Measurements from ENCODE around the gene PTCHD4. TPM values are rescaled to one million over a fixed set of nuclear protein-coding genes. Genes with fewer than 3 reads are reported as not detected.

The PTCHD4 gene
- total RNA-seq, result 0.52 TPM

GRCh38 chr6:48111143-48111506, at the start of gene PTCHD4:
Gene PTCHD4, minus strand, starts transcription at chr6:48111197. Its CDS starts 42,240 bp downstream, at chr6:48068957.
- Histone ChIP-seq H3K36me3 (ENCODE audit: control insufficient read depth in 3 of 3, insufficient read depth in 3 of 3, low read length in 3 of 3) (no peaks in the 10 kb centered on the region), H3K4me3 (ENCODE audit: low read length in 3 of 3) (peak within 1 kb of the TSS; percentile 11 to 37 (median 26)), H3K27ac (ENCODE audit: low read depth, low read length) (peak within 1 kb of the TSS; percentile 25), H3K27me3 (ENCODE audit: control insufficient read depth in 3 of 3, insufficient read depth in 3 of 3, low read length in 3 of 3) (no peaks in the 10 kb centered on the region), H3K9ac (ENCODE audit: low read depth in 1 of 3, low read length in 3 of 3) (no peak within 1 kb of the TSS), H3K9me3 (ENCODE audit: control insufficient read depth in 3 of 3, low read length in 3 of 3) (no peaks in the 10 kb centered on the region), H3K4me1 (ENCODE audit: control insufficient read depth in 3 of 3, insufficient read depth in 3 of 3, low read length in 3 of 3) (peaks cover 0 to 3% (median 0%) of the 10 kb centered on the region in 3 donors)

- Histone ChIP-seq H3K36me3 (ENCODE audit: control insufficient read depth in 3 of 3, insufficient read depth in 3 of 3, low read length in 3 of 3) (no peaks in the 10 kb centered on the region), H3K9me3 (ENCODE audit: control insufficient read depth in 3 of 3, low read length in 3 of 3) (peaks cover 0 to 2% (median 0%) of the 10 kb centered on the region in 3 donors), H3K27me3 (ENCODE audit: control insufficient read depth in 3 of 3, insufficient read depth in 3 of 3, low read length in 3 of 3) (no peaks in the 10 kb centered on the region), H3K27ac (ENCODE audit: low read depth, low read length) (no peak overlapping the region), H3K4me1 (ENCODE audit: control insufficient read depth in 3 of 3, insufficient read depth in 3 of 3, low read length in 3 of 3) (no peaks in the 10 kb centered on the region), H3K4me3 (ENCODE audit: low read length in 3 of 3) (no peak overlapping the region), H3K9ac (ENCODE audit: low read depth in 1 of 3, low read length in 3 of 3) (no peak overlapping the region)
Observed at GRCh38 chr6:48151142-48151541, 40.1 kb upstream of the PTCHD4 start.

- H3K9me3 ChIP-seq (ENCODE audit: control insufficient read depth in 3 of 3, low read length in 3 of 3), result peaks cover 0 to 2% (median 0%) of the 10 kb centered on the region in 3 donors
- H3K27ac ChIP-seq (ENCODE audit: low read depth, low read length), result no peak overlapping the region
- no peak overlapping the region for H3K9ac ChIP-seq (ENCODE audit: low read depth in 1 of 3, low read length in 3 of 3)
- no peaks in the 10 kb centered on the region for H3K4me1 ChIP-seq (ENCODE audit: control insufficient read depth in 3 of 3, insufficient read depth in 3 of 3, low read length in 3 of 3)
- H3K36me3 ChIP-seq (ENCODE audit: control insufficient read depth in 3 of 3, insufficient read depth in 3 of 3, low read length in 3 of 3), result no peaks in the 10 kb centered on the region
- H3K4me3 ChIP-seq (ENCODE audit: low read length in 3 of 3), result no peak overlapping the region
- H3K27me3 ChIP-seq (ENCODE audit: control insufficient read depth in 3 of 3, insufficient read depth in 3 of 3, low read length in 3 of 3), result no peaks in the 10 kb centered on the region
Observed at GRCh38 chr6:48150701-48151100, 39.7 kb upstream of the PTCHD4 start.

- Histone ChIP-seq H3K9me3 (ENCODE audit: control insufficient read depth in 3 of 3, low read length in 3 of 3) (no peaks in the 10 kb centered on the region), H3K4me1 (ENCODE audit: control insufficient read depth in 3 of 3, insufficient read depth in 3 of 3, low read length in 3 of 3) (no peaks in the 10 kb centered on the region), H3K36me3 (ENCODE audit: control insufficient read depth in 3 of 3, insufficient read depth in 3 of 3, low read length in 3 of 3) (no peaks in the 10 kb centered on the region), H3K9ac (ENCODE audit: low read depth in 1 of 3, low read length in 3 of 3) (no peak overlapping the region), H3K27me3 (ENCODE audit: control insufficient read depth in 3 of 3, insufficient read depth in 3 of 3, low read length in 3 of 3) (no peaks in the 10 kb centered on the region), H3K27ac (ENCODE audit: low read depth, low read length) (no peak overlapping the region), H3K4me3 (ENCODE audit: low read length in 3 of 3) (no peak overlapping the region)
Observed at GRCh38 chr6:48147051-48147450, 36.1 kb upstream of the PTCHD4 start.

GRCh38 chr6:48144021-48144420, 33.0 kb upstream of the PTCHD4 start:
- Histone ChIP-seq H3K4me1 (ENCODE audit: control insufficient read depth in 3 of 3, insufficient read depth in 3 of 3, low read length in 3 of 3) (no peaks in the 10 kb centered on the region), H3K4me3 (ENCODE audit: low read length in 3 of 3) (no peak overlapping the region), H3K9ac (ENCODE audit: low read depth in 1 of 3, low read length in 3 of 3) (no peak overlapping the region), H3K27ac (ENCODE audit: low read depth, low read length) (no peak overlapping the region), H3K36me3 (ENCODE audit: control insufficient read depth in 3 of 3, insufficient read depth in 3 of 3, low read length in 3 of 3) (no peaks in the 10 kb centered on the region), H3K27me3 (ENCODE audit: control insufficient read depth in 3 of 3, insufficient read depth in 3 of 3, low read length in 3 of 3) (no peaks in the 10 kb centered on the region), H3K9me3 (ENCODE audit: control insufficient read depth in 3 of 3, low read length in 3 of 3) (no peaks in the 10 kb centered on the region)

- Histone ChIP-seq H3K4me3 (ENCODE audit: low read length in 3 of 3) (no peak overlapping the region), H3K9me3 (ENCODE audit: control insufficient read depth in 3 of 3, low read length in 3 of 3) (no peaks in the 10 kb centered on the region), H3K27ac (ENCODE audit: low read depth, low read length) (no peak overlapping the region), H3K4me1 (ENCODE audit: control insufficient read depth in 3 of 3, insufficient read depth in 3 of 3, low read length in 3 of 3) (no peaks in the 10 kb centered on the region), H3K27me3 (ENCODE audit: control insufficient read depth in 3 of 3, insufficient read depth in 3 of 3, low read length in 3 of 3) (no peaks in the 10 kb centered on the region), H3K36me3 (ENCODE audit: control insufficient read depth in 3 of 3, insufficient read depth in 3 of 3, low read length in 3 of 3) (no peaks in the 10 kb centered on the region), H3K9ac (ENCODE audit: low read depth in 1 of 3, low read length in 3 of 3) (no peak overlapping the region)
Observed at GRCh38 chr6:48141975-48142374, 31.0 kb upstream of the PTCHD4 start.

- Histone ChIP-seq H3K4me1 (ENCODE audit: control insufficient read depth in 3 of 3, insufficient read depth in 3 of 3, low read length in 3 of 3) (no peaks in the 10 kb centered on the region), H3K36me3 (ENCODE audit: control insufficient read depth in 3 of 3, insufficient read depth in 3 of 3, low read length in 3 of 3) (no peaks in the 10 kb centered on the region), H3K9me3 (ENCODE audit: control insufficient read depth in 3 of 3, low read length in 3 of 3) (no peaks in the 10 kb centered on the region)
Observed at GRCh38 chr6:48139818-48140614, 29.0 kb upstream of the PTCHD4 start.

GRCh38 chr6:48136856-48137255, 25.9 kb upstream of the PTCHD4 start:
- Histone ChIP-seq H3K9me3 (ENCODE audit: control insufficient read depth in 3 of 3, low read length in 3 of 3) (no peaks in the 10 kb centered on the region), H3K9ac (ENCODE audit: low read depth in 1 of 3, low read length in 3 of 3) (no peak overlapping the region), H3K27ac (ENCODE audit: low read depth, low read length) (no peak overlapping the region), H3K4me3 (ENCODE audit: low read length in 3 of 3) (no peak overlapping the region), H3K36me3 (ENCODE audit: control insufficient read depth in 3 of 3, insufficient read depth in 3 of 3, low read length in 3 of 3) (no peaks in the 10 kb centered on the region), H3K4me1 (ENCODE audit: control insufficient read depth in 3 of 3, insufficient read depth in 3 of 3, low read length in 3 of 3) (no peaks in the 10 kb centered on the region), H3K27me3 (ENCODE audit: control insufficient read depth in 3 of 3, insufficient read depth in 3 of 3, low read length in 3 of 3) (no peaks in the 10 kb centered on the region)

More at GRCh38 chr6:48139818-48140614, 29.0 kb upstream of the PTCHD4 start:
- no peak overlapping the region for H3K4me3 ChIP-seq (ENCODE audit: low read length in 3 of 3)
- no peak overlapping the region for H3K9ac ChIP-seq (ENCODE audit: low read depth in 1 of 3, low read length in 3 of 3)
- no peak overlapping the region for H3K27ac ChIP-seq (ENCODE audit: low read depth, low read length)
- H3K27me3 ChIP-seq (ENCODE audit: control insufficient read depth in 3 of 3, insufficient read depth in 3 of 3, low read length in 3 of 3), result no peaks in the 10 kb centered on the region

GRCh38 chr6:48135323-48136084, 24.5 kb upstream of the PTCHD4 start:
- no peaks in the 10 kb centered on the region for H3K9me3 ChIP-seq (ENCODE audit: control insufficient read depth in 3 of 3, low read length in 3 of 3)
- H3K4me3 ChIP-seq (ENCODE audit: low read length in 3 of 3), result no peak overlapping the region
- H3K27ac ChIP-seq (ENCODE audit: low read depth, low read length), result no peak overlapping the region
- no peak overlapping the region for H3K9ac ChIP-seq (ENCODE audit: low read depth in 1 of 3, low read length in 3 of 3)
- no peaks in the 10 kb centered on the region for H3K4me1 ChIP-seq (ENCODE audit: control insufficient read depth in 3 of 3, insufficient read depth in 3 of 3, low read length in 3 of 3)
- H3K27me3 ChIP-seq (ENCODE audit: control insufficient read depth in 3 of 3, insufficient read depth in 3 of 3, low read length in 3 of 3), result no peaks in the 10 kb centered on the region
- no peaks in the 10 kb centered on the region for H3K36me3 ChIP-seq (ENCODE audit: control insufficient read depth in 3 of 3, insufficient read depth in 3 of 3, low read length in 3 of 3)

GRCh38 chr6:48134246-48134645, 23.2 kb upstream of the PTCHD4 start:
- Histone ChIP-seq H3K27me3 (ENCODE audit: control insufficient read depth in 3 of 3, insufficient read depth in 3 of 3, low read length in 3 of 3) (no peaks in the 10 kb centered on the region), H3K4me3 (ENCODE audit: low read length in 3 of 3) (no peak overlapping the region), H3K27ac (ENCODE audit: low read depth, low read length) (no peak overlapping the region), H3K4me1 (ENCODE audit: control insufficient read depth in 3 of 3, insufficient read depth in 3 of 3, low read length in 3 of 3) (no peaks in the 10 kb centered on the region), H3K9ac (ENCODE audit: low read depth in 1 of 3, low read length in 3 of 3) (no peak overlapping the region), H3K9me3 (ENCODE audit: control insufficient read depth in 3 of 3, low read length in 3 of 3) (no peaks in the 10 kb centered on the region), H3K36me3 (ENCODE audit: control insufficient read depth in 3 of 3, insufficient read depth in 3 of 3, low read length in 3 of 3) (no peaks in the 10 kb centered on the region)
